ENCODE results near the gene WNK1.

WNK1 gene

GRCh38 chr12:857611-858010 lies 105.2 kb downstream of the WNK1 start:
- DNase-seq (ENCODE audit: low spot score) = peak; percentile 18
- peak; percentile 73 for FAIRE-seq

GRCh38 chr12:862303-862911 lies 110.0 kb downstream of the WNK1 start:
- no peak for DNase-seq (ENCODE audit: low spot score)
- FAIRE-seq = no peak

- FAIRE-seq (no peak), DNase-seq (ENCODE audit: low spot score) (no peak)
Observed at GRCh38 chr12:863285-863684, 110.9 kb downstream of the WNK1 start.

- no peak for FAIRE-seq
- no peak for DNase-seq (ENCODE audit: low spot score)
Observed at GRCh38 chr12:865614-866013, 113.2 kb downstream of the WNK1 start.

- FAIRE-seq (no peak), DNase-seq (ENCODE audit: low spot score) (no peak)
Observed at GRCh38 chr12:867905-868304, 115.5 kb downstream of the WNK1 start.

GRCh38 chr12:868722-869121 lies 116.3 kb downstream of the WNK1 start:
- DNase-seq (ENCODE audit: low spot score) = no peak
- no peak for FAIRE-seq

GRCh38 chr12:870378-870777 lies 118.0 kb downstream of the WNK1 start:
- no peak for FAIRE-seq
- DNase-seq (ENCODE audit: low spot score) = no peak

- DNase-seq (ENCODE audit: low spot score) (no peak), FAIRE-seq (no peak)
Observed at GRCh38 chr12:873954-874353, 121.6 kb downstream of the WNK1 start.

GRCh38 chr12:879641-880040 lies 127.3 kb downstream of the WNK1 start:
- DNase-seq (ENCODE audit: low spot score) (no peak), FAIRE-seq (no peak)

- DNase-seq (ENCODE audit: low spot score) (no peak), FAIRE-seq (no peak)
Observed at GRCh38 chr12:880656-881055, 128.3 kb downstream of the WNK1 start.

GRCh38 chr12:884746-885414 lies 132.5 kb downstream of the WNK1 start:
- FAIRE-seq = no peak

GRCh38 chr12:885701-886100 lies 133.3 kb downstream of the WNK1 start:
- no peak for FAIRE-seq
- no peak for DNase-seq (ENCODE audit: low spot score)

More at GRCh38 chr12:884746-885414, 132.5 kb downstream of the WNK1 start:
- no peak for DNase-seq (ENCODE audit: low spot score)

- FAIRE-seq = no peak
- DNase-seq (ENCODE audit: low spot score) = no peak
Observed at GRCh38 chr12:886206-886605, 133.8 kb downstream of the WNK1 start.

- FAIRE-seq (no peak), DNase-seq (ENCODE audit: low spot score) (no peak)
Observed at GRCh38 chr12:894226-894625, 141.8 kb downstream of the WNK1 start.

GRCh38 chr12:896031-896430 lies 143.7 kb downstream of the WNK1 start:
- FAIRE-seq (no peak), DNase-seq (ENCODE audit: low spot score) (no peak)

- FAIRE-seq = no peak
Observed at GRCh38 chr12:897386-897785, 145.0 kb downstream of the WNK1 start.

GRCh38 chr12:902581-902980 lies 150.2 kb downstream of the WNK1 start:
- FAIRE-seq (no peak), DNase-seq (ENCODE audit: low spot score) (no peak)

More at GRCh38 chr12:897386-897785, 145.0 kb downstream of the WNK1 start:
- no peak for DNase-seq (ENCODE audit: low spot score)

GRCh38 chr12:903055-903454 lies 150.7 kb downstream of the WNK1 start:
- FAIRE-seq (no peak), DNase-seq (ENCODE audit: low spot score) (no peak)

- DNase-seq (ENCODE audit: low spot score) (no peak), FAIRE-seq (no peak)
Observed at GRCh38 chr12:904010-904414, 151.6 kb downstream of the WNK1 start.

GRCh38 chr12:905261-906031 lies 153.1 kb downstream of the WNK1 start:
- no peak for DNase-seq (ENCODE audit: low spot score)
- FAIRE-seq = no peak

GRCh38 chr12:906062-906585 lies 153.7 kb downstream of the WNK1 start:
- FAIRE-seq = no peak
- DNase-seq (ENCODE audit: low spot score) = no peak
